ENCODE measurements around the gene LRRN3. TPM values are rescaled to one million over a fixed set of nuclear protein-coding genes. Genes with fewer than 3 reads are reported as not detected.

LRRN3 gene
- total and polyA plus RNA-seq, 8 donors = 0.30 to 1.3 (median 0.46) TPM; not detected in 1

DNA sequence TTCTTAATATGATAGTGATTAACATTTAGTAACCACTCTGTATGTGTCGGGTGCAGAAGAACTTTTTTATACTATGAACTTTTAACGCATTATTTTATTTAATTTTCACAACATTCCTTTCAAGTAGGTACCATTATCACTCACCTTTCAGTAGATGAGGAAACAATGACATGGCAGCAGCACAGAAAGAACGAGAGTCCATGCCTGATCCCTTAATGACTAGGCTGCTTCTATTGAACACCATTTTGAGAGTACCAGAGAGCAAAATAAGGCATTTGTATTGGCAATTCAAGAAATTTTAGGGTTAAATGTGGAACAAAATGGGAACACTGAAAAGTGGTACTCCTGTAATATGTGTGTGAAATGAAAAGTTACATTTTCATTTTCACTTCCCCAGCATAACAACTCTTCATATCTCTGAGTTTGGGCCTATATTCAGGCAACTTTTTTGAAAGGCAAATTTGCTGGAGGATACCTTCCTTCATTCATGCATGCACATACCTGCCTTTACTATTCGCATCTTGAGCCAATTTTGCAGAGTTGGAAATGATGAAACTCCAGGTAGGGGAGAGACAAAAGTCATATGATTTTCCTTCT is 12.8 kb downstream of the LRRN3 start:
- FAIRE-seq (no peak), DNase-seq (no peak), ATAC-seq (no peak)
- Histone ChIP-seq H3K4me1 (peaks cover 0 to 23% (median 14%) of the 10 kb centered on the region in 3 donors), H3K9me3 (no peaks in the 10 kb centered on the region), H3K36me3 (no peaks in the 10 kb centered on the region), H3K27me3 (no peaks in the 10 kb centered on the region), H3K27ac (no peak overlapping the region), H3K4me3 (no peak overlapping the region)
- 73 to 74% methylated on average over 4 of the region's 4 CpGs for WGBS, 2 donors
- intact Hi-C loops (cut with DNase I) = no loop called here
- TF ChIP-seq, protein P1, sequence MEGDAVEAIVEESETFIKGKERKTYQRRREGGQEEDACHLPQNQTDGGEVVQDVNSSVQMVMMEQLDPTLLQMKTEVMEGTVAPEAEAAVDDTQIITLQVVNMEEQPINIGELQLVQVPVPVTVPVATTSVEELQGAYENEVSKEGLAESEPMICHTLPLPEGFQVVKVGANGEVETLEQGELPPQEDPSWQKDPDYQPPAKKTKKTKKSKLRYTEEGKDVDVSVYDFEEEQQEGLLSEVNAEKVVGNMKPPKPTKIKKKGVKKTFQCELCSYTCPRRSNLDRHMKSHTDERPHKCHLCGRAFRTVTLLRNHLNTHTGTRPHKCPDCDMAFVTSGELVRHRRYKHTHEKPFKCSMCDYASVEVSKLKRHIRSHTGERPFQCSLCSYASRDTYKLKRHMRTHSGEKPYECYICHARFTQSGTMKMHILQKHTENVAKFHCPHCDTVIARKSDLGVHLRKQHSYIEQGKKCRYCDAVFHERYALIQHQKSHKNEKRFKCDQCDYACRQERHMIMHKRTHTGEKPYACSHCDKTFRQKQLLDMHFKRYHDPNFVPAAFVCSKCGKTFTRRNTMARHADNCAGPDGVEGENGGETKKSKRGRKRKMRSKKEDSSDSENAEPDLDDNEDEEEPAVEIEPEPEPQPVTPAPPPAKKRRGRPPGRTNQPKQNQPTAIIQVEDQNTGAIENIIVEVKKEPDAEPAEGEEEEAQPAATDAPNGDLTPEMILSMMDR (IDR thresholded peaks at IDR 0.05) = no peak

GRCh38 chr7:111104710-111105109 is 13.8 kb downstream of the LRRN3 start:
- no peak for DNase-seq
- 96% methylated on average over 3 of the region's 3 CpGs for WGBS, 2 donors
- no peaks in the 10 kb centered on the region for H3K9me3 ChIP-seq
- no peak for ATAC-seq
- peaks cover 0 to 24% (median 14%) of the 10 kb centered on the region in 3 donors for H3K4me1 ChIP-seq
- TF ChIP-seq, protein P1 (IDR thresholded peaks at IDR 0.05) = no peak
- intact Hi-C loops (cut with DNase I) = no loop called here
- H3K27me3 ChIP-seq = no peaks in the 10 kb centered on the region
- FAIRE-seq = no peak
- H3K27ac ChIP-seq = no peak overlapping the region
- no peak overlapping the region for H3K4me3 ChIP-seq
- no peaks in the 10 kb centered on the region for H3K36me3 ChIP-seq

GRCh38 chr7:111105269-111105668 is 14.3 kb downstream of the LRRN3 start:
- intact Hi-C loops (cut with DNase I) = no loop called here
- 92 to 97% methylated on average over 3 of the region's 3 CpGs for WGBS, 2 donors

GRCh38 chr7:111107579-111107978 is 16.7 kb downstream of the LRRN3 start:
- Histone ChIP-seq H3K36me3 (no peaks in the 10 kb centered on the region), H3K9me3 (no peaks in the 10 kb centered on the region), H3K27me3 (no peaks in the 10 kb centered on the region), H3K4me1 (peaks cover 0 to 21% (median 14%) of the 10 kb centered on the region in 3 donors), H3K4me3 (no peak overlapping the region), H3K27ac (no peak overlapping the region)
- 28 to 38% methylated on average over 1 of the region's 1 CpG for WGBS, 2 donors
- no peak for DNase-seq
- intact Hi-C loops (cut with DNase I) = no loop called here
- no peak for FAIRE-seq
- peak in 1 of 4 donors; percentile 30 for ATAC-seq
- TF ChIP-seq, protein P1 (IDR thresholded peaks at IDR 0.05) = no peak

More at GRCh38 chr7:111105269-111105668, 14.3 kb downstream of the LRRN3 start:
- FAIRE-seq (no peak), ATAC-seq (no peak), DNase-seq (no peak)
- H3K27ac ChIP-seq = no peak overlapping the region
- TF ChIP-seq, protein P1 (IDR thresholded peaks at IDR 0.05) = no peak
- peaks cover 0 to 24% (median 14%) of the 10 kb centered on the region in 3 donors for H3K4me1 ChIP-seq
- H3K4me3 ChIP-seq = no peak overlapping the region
- no peaks in the 10 kb centered on the region for H3K36me3 ChIP-seq
- H3K9me3 ChIP-seq = no peaks in the 10 kb centered on the region
- H3K27me3 ChIP-seq = no peaks in the 10 kb centered on the region

DNA sequence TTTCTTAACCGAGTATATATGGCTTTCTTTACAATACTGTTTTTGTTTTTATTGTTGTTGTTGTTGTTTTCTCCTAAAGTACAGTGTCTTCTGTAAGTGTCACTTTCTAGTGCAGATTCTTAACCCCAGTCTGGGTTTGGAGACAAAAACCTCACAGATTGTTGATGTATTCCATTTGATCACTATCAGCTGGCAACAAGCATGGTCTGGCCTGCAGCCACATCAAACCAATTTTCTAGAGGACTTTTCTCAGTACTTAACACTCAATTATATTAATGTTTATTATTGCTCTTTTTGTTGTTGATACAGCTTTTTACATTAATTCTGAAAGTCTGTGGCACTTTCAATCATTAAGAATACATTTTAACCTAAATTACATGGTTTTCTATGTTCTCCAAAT is 17.1 kb downstream of the LRRN3 start:
- Histone ChIP-seq H3K27ac (no peak overlapping the region), H3K4me1 (peaks cover 0 to 17% (median 10%) of the 10 kb centered on the region in 3 donors), H3K4me3 (no peak overlapping the region), H3K27me3 (no peaks in the 10 kb centered on the region), H3K9me3 (no peaks in the 10 kb centered on the region), H3K36me3 (no peaks in the 10 kb centered on the region)
- FAIRE-seq (no peak), DNase-seq (no peak), ATAC-seq (peak in 1 of 4 donors; percentile 20)
- intact Hi-C loops (cut with DNase I) = no loop called here
- TF ChIP-seq, protein P1 (IDR thresholded peaks at IDR 0.05) = no peak
- WGBS, 2 donors = 82 to 85% methylated on average over 1 of the region's 1 CpG
